ENCODE data around the gene RPL3. TPM values are rescaled to one million over a fixed set of nuclear protein-coding genes. Genes with fewer than 3 reads are reported as not detected.
A peak's percentile ranks its signal among the peaks of the same experiment; 100 is the strongest.
"Not testable (repeated sequence)": the region's sequence is repeated elsewhere in the genome, so short reads cannot be mapped to it uniquely, and the experiment has no call there.

RPL3 gene
- 1,000 to 10,000 TPM; 2,659 to 3,242 (median 3,013) TPM for polyA plus RNA-seq (ENCODE audit: insufficient read length in 4 of 4)

- DNase-seq (ENCODE audit: low read depth in 4 of 4, low spot score in 3 of 4) = peak; percentile 98 to 100 (median 99)
Observed at GRCh38 chr22:39319284-39320022, at the start of gene RPL3. RPL3 (minus strand) TSS chr22:39319623; CDS start chr22:39319597, 26 bp downstream.

- DNase-seq (ENCODE audit: low read depth in 4 of 4, low spot score in 3 of 4) = no peak
Observed at GRCh38 chr22:39369186-39369585, 49.8 kb upstream of the RPL3 start.

GRCh38 chr22:39368461-39368911 lies 49.1 kb upstream of the RPL3 start:
- no peak for DNase-seq (ENCODE audit: low read depth in 4 of 4, low spot score in 3 of 4)

GRCh38 chr22:39367035-39367434 lies 47.6 kb upstream of the RPL3 start:
- DNase-seq (ENCODE audit: low read depth in 4 of 4, low spot score in 3 of 4) = no peak

- DNase-seq (ENCODE audit: low read depth in 4 of 4, low spot score in 3 of 4) = no peak
Observed at GRCh38 chr22:39365492-39365780, 46.0 kb upstream of the RPL3 start.

GRCh38 chr22:39364714-39365491 lies 45.5 kb upstream of the RPL3 start:
- no peak for DNase-seq (ENCODE audit: low read depth in 4 of 4, low spot score in 3 of 4)

- no peak for DNase-seq (ENCODE audit: low read depth in 4 of 4, low spot score in 3 of 4)
Observed at GRCh38 chr22:39363751-39364515, 44.5 kb upstream of the RPL3 start.

GRCh38 chr22:39362932-39363331 lies 43.5 kb upstream of the RPL3 start:
- no peak for DNase-seq (ENCODE audit: low read depth in 4 of 4, low spot score in 3 of 4)

GRCh38 chr22:39362271-39362670 lies 42.8 kb upstream of the RPL3 start:
- no peak for DNase-seq (ENCODE audit: low read depth in 4 of 4, low spot score in 3 of 4)

GRCh38 chr22:39361496-39361895 lies 42.1 kb upstream of the RPL3 start:
- no peak for DNase-seq (ENCODE audit: low read depth in 4 of 4, low spot score in 3 of 4)

GRCh38 chr22:39360674-39361413 lies 41.4 kb upstream of the RPL3 start:
- no peak for DNase-seq (ENCODE audit: low read depth in 4 of 4, low spot score in 3 of 4)

- no peak for DNase-seq (ENCODE audit: low read depth in 4 of 4, low spot score in 3 of 4)
Observed at GRCh38 chr22:39360242-39360641, 40.8 kb upstream of the RPL3 start.

GRCh38 chr22:39359659-39360195 lies 40.3 kb upstream of the RPL3 start:
- DNase-seq (ENCODE audit: low read depth in 4 of 4, low spot score in 3 of 4) = no peak

GRCh38 chr22:39358197-39358596 lies 38.8 kb upstream of the RPL3 start:
- not testable (repeated sequence) for DNase-seq (ENCODE audit: low read depth in 4 of 4, low spot score in 3 of 4)

- DNase-seq (ENCODE audit: low read depth in 4 of 4, low spot score in 3 of 4) = not testable (repeated sequence)
Observed at GRCh38 chr22:39357110-39358108, 38.0 kb upstream of the RPL3 start.

- DNase-seq (ENCODE audit: low read depth in 4 of 4, low spot score in 3 of 4) = no peak
Observed at GRCh38 chr22:39356464-39356863, 37.0 kb upstream of the RPL3 start.

- not testable (repeated sequence) for DNase-seq (ENCODE audit: low read depth in 4 of 4, low spot score in 3 of 4)
Observed at GRCh38 chr22:39355805-39356204, 36.4 kb upstream of the RPL3 start.

GRCh38 chr22:39355080-39355479 lies 35.7 kb upstream of the RPL3 start:
- DNase-seq (ENCODE audit: low read depth in 4 of 4, low spot score in 3 of 4) = no peak

- DNase-seq (ENCODE audit: low read depth in 4 of 4, low spot score in 3 of 4) = no peak
Observed at GRCh38 chr22:39353346-39353745, 33.9 kb upstream of the RPL3 start.

Data from left renal pelvis (tissue), 4 donors.